RWPE2 (cell line): Measurements from ENCODE around the gene HERC4.

Source experiments
- ATAC-seq: fragments of 200-7000 bp; cut with Tn5 transposase; 3 replicates; pipeline ENCODE4 v1.9.1; 2021; ENCODE audit warnings: low read depth
- DNase-seq: peaks from one replicate; pipeline ENCODE4 v3.0.0-alpha.2; 2020; ENCODE audit warnings: low spot score
- H3K27ac ChIP-seq: fragments of 450-650 bp; 2 replicates; pipeline ENCODE4 v1.5.1; 2017; ENCODE audit warnings: mild to moderate bottlenecking; ENCODE audit not compliant: poor library complexity, severe bottlenecking
- H3K27me3 ChIP-seq: fragments of 250-450 bp; sonication (Bioruptor Pico); 2 replicates; pipeline ENCODE4 v1.5.1; 2021; ENCODE audit warnings: mild to moderate bottlenecking, moderate library complexity; ENCODE audit not compliant: insufficient read depth, poor library complexity, severe bottlenecking
- H3K36me3 ChIP-seq: fragments of 250-450 bp; sonication (Bioruptor Pico); 2 replicates; pipeline ENCODE4 v1.5.1; 2020; ENCODE audit warnings: low read depth, mild to moderate bottlenecking, moderate library complexity
- H3K4me1 ChIP-seq: fragments of 250-450 bp; sonication (Bioruptor Pico); 2 replicates; pipeline ENCODE4 v1.5.1; 2021; ENCODE audit warnings: mild to moderate bottlenecking, moderate library complexity; ENCODE audit not compliant: insufficient read depth, poor library complexity, severe bottlenecking
- H3K4me3 ChIP-seq: fragments of 250-450 bp; sonication (Bioruptor Pico); 2 replicates; pipeline ENCODE4 v1.5.1; 2021; ENCODE audit warnings: mild to moderate bottlenecking, moderate library complexity; ENCODE audit not compliant: severe bottlenecking
- H3K9me3 ChIP-seq: fragments of 250-450 bp; sonication (Bioruptor Pico); 2 replicates; pipeline ENCODE4 v1.5.1; 2021; ENCODE audit warnings: mild to moderate bottlenecking, moderate library complexity; ENCODE audit not compliant: severe bottlenecking
- TF ChIP-seq, protein P1 (sequence below): fragments of 450-650 bp; IDR thresholded peaks from one replicate; pipeline ENCODE4 v1.5.1; 2017; ENCODE audit warnings: mild to moderate bottlenecking, moderate library complexity; ENCODE audit not compliant: poor library complexity, severe bottlenecking

HERC4 gene

GRCh38 chr10:67934336-67934735, 140.7 kb downstream of the HERC4 start:
- DNase-seq = no peak
- no peak for ATAC-seq

GRCh38 chr10:67933199-67933598, 141.9 kb downstream of the HERC4 start:
- peaks cover 74% of the 10 kb centered on the region for H3K36me3 ChIP-seq
- no peaks in the 10 kb centered on the region for H3K27me3 ChIP-seq
- TF ChIP-seq, protein P1, sequence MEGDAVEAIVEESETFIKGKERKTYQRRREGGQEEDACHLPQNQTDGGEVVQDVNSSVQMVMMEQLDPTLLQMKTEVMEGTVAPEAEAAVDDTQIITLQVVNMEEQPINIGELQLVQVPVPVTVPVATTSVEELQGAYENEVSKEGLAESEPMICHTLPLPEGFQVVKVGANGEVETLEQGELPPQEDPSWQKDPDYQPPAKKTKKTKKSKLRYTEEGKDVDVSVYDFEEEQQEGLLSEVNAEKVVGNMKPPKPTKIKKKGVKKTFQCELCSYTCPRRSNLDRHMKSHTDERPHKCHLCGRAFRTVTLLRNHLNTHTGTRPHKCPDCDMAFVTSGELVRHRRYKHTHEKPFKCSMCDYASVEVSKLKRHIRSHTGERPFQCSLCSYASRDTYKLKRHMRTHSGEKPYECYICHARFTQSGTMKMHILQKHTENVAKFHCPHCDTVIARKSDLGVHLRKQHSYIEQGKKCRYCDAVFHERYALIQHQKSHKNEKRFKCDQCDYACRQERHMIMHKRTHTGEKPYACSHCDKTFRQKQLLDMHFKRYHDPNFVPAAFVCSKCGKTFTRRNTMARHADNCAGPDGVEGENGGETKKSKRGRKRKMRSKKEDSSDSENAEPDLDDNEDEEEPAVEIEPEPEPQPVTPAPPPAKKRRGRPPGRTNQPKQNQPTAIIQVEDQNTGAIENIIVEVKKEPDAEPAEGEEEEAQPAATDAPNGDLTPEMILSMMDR = no peak
- H3K9me3 ChIP-seq = no peaks in the 10 kb centered on the region
- H3K4me1 ChIP-seq = no peaks in the 10 kb centered on the region
- DNase-seq (no peak), ATAC-seq (no peak)
- H3K27ac ChIP-seq = no peak overlapping the region
- no peak overlapping the region for H3K4me3 ChIP-seq

More at GRCh38 chr10:67934336-67934735, 140.7 kb downstream of the HERC4 start:
- Histone ChIP-seq H3K4me1 (no peaks in the 10 kb centered on the region), H3K9me3 (no peaks in the 10 kb centered on the region), H3K4me3 (no peak overlapping the region), H3K27me3 (no peaks in the 10 kb centered on the region), H3K27ac (no peak overlapping the region), H3K36me3 (peaks cover 83% of the 10 kb centered on the region)
- TF ChIP-seq, protein P1 = no peak

DNA sequence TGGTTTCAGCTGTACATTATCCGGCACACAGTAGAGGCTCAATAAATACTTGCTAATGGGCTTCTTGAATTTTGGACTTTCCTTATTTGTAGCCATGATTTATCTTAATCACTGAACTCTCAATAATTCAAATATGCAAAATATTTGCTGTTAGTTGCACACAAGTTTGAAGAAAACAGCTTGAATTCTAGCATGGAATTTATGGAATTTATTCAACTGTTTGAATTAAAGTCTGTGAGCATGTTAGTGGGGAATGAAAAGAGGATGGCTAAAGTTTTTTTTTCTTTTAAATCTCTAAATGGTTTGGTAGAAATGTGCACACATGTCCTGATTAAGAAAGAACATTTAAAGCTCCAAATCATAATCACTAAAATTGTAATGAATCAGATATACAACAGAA, 148.1 kb downstream of the HERC4 start:
- no peaks in the 10 kb centered on the region for H3K9me3 ChIP-seq
- no peak overlapping the region for H3K4me3 ChIP-seq
- DNase-seq (no peak), ATAC-seq (no peak)
- H3K27ac ChIP-seq = no peak overlapping the region
- peaks cover 59% of the 10 kb centered on the region for H3K36me3 ChIP-seq
- TF ChIP-seq, protein P1 = no peak
- no peaks in the 10 kb centered on the region for H3K27me3 ChIP-seq
- H3K4me1 ChIP-seq = no peaks in the 10 kb centered on the region

- Histone ChIP-seq H3K4me1 (no peaks in the 10 kb centered on the region), H3K27ac (no peak overlapping the region), H3K4me3 (no peak overlapping the region), H3K9me3 (no peaks in the 10 kb centered on the region), H3K36me3 (peaks cover 51% of the 10 kb centered on the region), H3K27me3 (no peaks in the 10 kb centered on the region)
- TF ChIP-seq, protein P1 = no peak
- DNase-seq = no peak
- peak; percentile 40; the same call in 1 of the 3 replicates for ATAC-seq
Measured at GRCh38 chr10:67925449-67926005, 149.6 kb downstream of the HERC4 start.

GRCh38 chr10:67924136-67924535, 150.9 kb downstream of the HERC4 start:
- H3K27ac ChIP-seq = no peak overlapping the region
- no peak overlapping the region for H3K4me3 ChIP-seq
- H3K9me3 ChIP-seq = no peaks in the 10 kb centered on the region
- TF ChIP-seq, protein P1 = no peak
- no peaks in the 10 kb centered on the region for H3K27me3 ChIP-seq
- H3K4me1 ChIP-seq = no peaks in the 10 kb centered on the region
- peaks cover 44% of the 10 kb centered on the region for H3K36me3 ChIP-seq
- no peak for ATAC-seq
- DNase-seq = no peak
